Neural cell (in vitro differentiated cells): ENCODE data around the gene GPC1.

Experiments used
- CTCF ChIP-seq: fragments of 450-650 bp; IDR thresholded peaks from 2 replicates; pipeline ENCODE4 v1.5.1; 2014; ENCODE audit warnings: antibody characterized with exemption, mild to moderate bottlenecking, moderate library complexity; ENCODE audit not compliant: poor library complexity, severe bottlenecking
- MXI1 ChIP-seq: fragments of 450-650 bp; conservative IDR thresholded peaks from 2 replicates; pipeline ENCODE4 v1.6.1; 2014; ENCODE audit warnings: antibody characterized with exemption, mild to moderate bottlenecking; ENCODE audit not compliant: poor library complexity, severe bottlenecking
- POLR2AphosphoS5 ChIP-seq: IDR thresholded peaks from 2 replicates; pipeline ENCODE4 v1.6.1; 2012
- RAD21 ChIP-seq: fragments of 450-650 bp; conservative IDR thresholded peaks from 2 replicates; pipeline ENCODE4 v1.6.1; 2014; ENCODE audit warnings: antibody characterized with exemption, mild to moderate bottlenecking, moderate library complexity

GRCh38 chr2:240459401-240460252 lies 24.2 kb downstream of the GPC1 start:
- TF ChIP-seq CTCF (no peak), RAD21 (no peak), MXI1 (no peak), POLR2AphosphoS5 (no peak)
